ENCODE data around the gene PCNX1. TPM values are rescaled to one million over a fixed set of nuclear protein-coding genes. Genes with fewer than 3 reads are reported as not detected.
"Not testable (repeated sequence)": the region's sequence is repeated elsewhere in the genome, so short reads cannot be mapped to it uniquely, and the experiment has no call there.

PCNX1 gene
- polyA plus RNA-seq, 1 donor = 43.9 TPM

- Histone ChIP-seq H3K27me3 (ENCODE audit: control insufficient read depth, insufficient read depth, low read length) (no peaks in the 10 kb centered on the region), H3K4me1 (ENCODE audit: control insufficient read depth, insufficient read depth, low read length) (peaks cover 14% of the 10 kb centered on the region), H3K27ac (ENCODE audit: low read length) (peak overlapping the region; percentile 93), H3K9me3 (ENCODE audit: control insufficient read depth, low read depth, low read length) (no peaks in the 10 kb centered on the region), H3K36me3 (ENCODE audit: control insufficient read depth, insufficient read depth, low read length) (no peaks in the 10 kb centered on the region), H3K4me3 (ENCODE audit: low read length) (no peak overlapping the region)
- 30% methylated on average over 1 of the region's 3 CpGs for WGBS (ENCODE audit: insufficient coverage, low lambda C conversion rate)
- no peak for DNase-seq
These were observed 27.9 kb downstream of the PCNX1 start for GRCh38 chr14:70935135-70935534.

GRCh38 chr14:70939693-70940092 lies 32.4 kb downstream of the PCNX1 start:
- Histone ChIP-seq H3K36me3 (ENCODE audit: control insufficient read depth, insufficient read depth, low read length) (peaks cover 12% of the 10 kb centered on the region), H3K9me3 (ENCODE audit: control insufficient read depth, low read depth, low read length) (peaks cover 15% of the 10 kb centered on the region)
- not testable (repeated sequence) for H3K27me3 ChIP-seq (ENCODE audit: control insufficient read depth, insufficient read depth, low read length); H3K4me3 ChIP-seq (ENCODE audit: low read length); H3K27ac ChIP-seq (ENCODE audit: low read length); H3K4me1 ChIP-seq (ENCODE audit: control insufficient read depth, insufficient read depth, low read length); DNase-seq
- no CpG with 5 or more reads among the region's 4 CpGs for WGBS (ENCODE audit: insufficient coverage, low lambda C conversion rate)

DNA sequence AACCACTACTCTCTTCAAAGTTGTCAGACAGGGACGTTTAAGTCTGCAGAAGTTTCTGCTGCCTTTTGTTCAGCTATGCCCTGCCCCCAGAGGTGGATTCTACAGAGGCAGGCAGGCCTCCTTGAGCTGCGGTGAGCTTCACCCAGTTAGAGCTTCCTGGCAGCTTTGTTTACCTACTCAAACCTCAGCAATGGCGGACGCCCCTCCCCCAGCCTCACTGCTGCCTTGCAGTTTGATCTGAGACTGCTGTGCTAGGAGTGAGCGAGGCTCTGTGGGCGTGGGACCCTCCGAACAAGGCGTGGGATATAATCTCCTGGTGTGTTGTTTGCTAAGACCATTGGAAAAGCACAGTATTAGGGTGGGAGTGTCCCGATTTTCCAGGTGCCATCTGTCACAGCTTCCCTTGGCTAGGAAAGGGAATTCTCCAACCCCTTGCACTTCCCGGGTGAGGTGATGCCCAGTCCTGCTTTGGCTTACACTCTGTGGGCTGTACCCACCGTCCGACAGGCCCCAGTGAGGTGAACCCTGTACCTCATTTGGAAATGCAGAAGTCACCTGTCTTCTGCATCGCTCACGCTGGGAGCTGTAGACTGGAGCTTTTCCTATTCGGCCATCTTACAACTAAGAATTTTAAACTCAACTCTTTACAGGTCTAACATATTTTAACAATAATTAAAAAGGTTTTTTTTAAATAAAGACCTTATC lies 34.5 kb downstream of the PCNX1 start:
- WGBS (ENCODE audit: insufficient coverage, low lambda C conversion rate) = 96% methylated on average over 3 of the region's 15 CpGs

GRCh38 chr14:70942342-70942706 lies 35.1 kb downstream of the PCNX1 start:
- no peaks in the 10 kb centered on the region for H3K4me1 ChIP-seq (ENCODE audit: control insufficient read depth, insufficient read depth, low read length)
- H3K4me3 ChIP-seq (ENCODE audit: low read length) = no peak overlapping the region
- no peak overlapping the region for H3K27ac ChIP-seq (ENCODE audit: low read length)
- no peaks in the 10 kb centered on the region for H3K27me3 ChIP-seq (ENCODE audit: control insufficient read depth, insufficient read depth, low read length)
- peaks cover 17% of the 10 kb centered on the region for H3K36me3 ChIP-seq (ENCODE audit: control insufficient read depth, insufficient read depth, low read length)
- H3K9me3 ChIP-seq (ENCODE audit: control insufficient read depth, low read depth, low read length) = peaks cover 19% of the 10 kb centered on the region
- no peak for DNase-seq

More for the DNA sequence above, 34.5 kb downstream of the PCNX1 start:
- Histone ChIP-seq H3K36me3 (ENCODE audit: control insufficient read depth, insufficient read depth, low read length) (peaks cover 12% of the 10 kb centered on the region), H3K9me3 (ENCODE audit: control insufficient read depth, low read depth, low read length) (peaks cover 19% of the 10 kb centered on the region)
- H3K4me1 ChIP-seq (ENCODE audit: control insufficient read depth, insufficient read depth, low read length); DNase-seq; H3K27ac ChIP-seq (ENCODE audit: low read length); H3K4me3 ChIP-seq (ENCODE audit: low read length); H3K27me3 ChIP-seq (ENCODE audit: control insufficient read depth, insufficient read depth, low read length): not testable (repeated sequence)

DNA sequence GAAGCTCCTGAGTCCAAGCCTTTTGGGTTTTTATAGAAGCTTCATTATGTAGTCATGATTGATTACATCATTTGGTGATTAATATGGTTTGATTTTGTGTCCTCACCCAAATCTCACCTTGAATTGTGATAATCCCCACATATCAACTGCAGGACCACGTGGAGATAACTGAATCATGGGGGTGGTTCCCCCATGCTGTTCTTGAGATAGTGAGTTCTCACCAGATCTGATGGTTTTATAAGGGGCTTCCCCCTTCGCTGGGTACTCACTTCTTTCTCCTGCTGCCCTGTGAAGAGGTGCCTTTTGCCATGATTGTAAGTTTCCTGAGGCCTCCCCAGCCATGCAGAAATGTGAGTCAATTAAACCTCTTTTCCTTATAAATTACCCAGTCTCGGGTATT lies 35.5 kb downstream of the PCNX1 start:
- peaks cover 21% of the 10 kb centered on the region for H3K36me3 ChIP-seq (ENCODE audit: control insufficient read depth, insufficient read depth, low read length)
- H3K9me3 ChIP-seq (ENCODE audit: control insufficient read depth, low read depth, low read length) = peaks cover 19% of the 10 kb centered on the region
- not testable (repeated sequence) for H3K27ac ChIP-seq (ENCODE audit: low read length); DNase-seq; H3K4me3 ChIP-seq (ENCODE audit: low read length); H3K4me1 ChIP-seq (ENCODE audit: control insufficient read depth, insufficient read depth, low read length); H3K27me3 ChIP-seq (ENCODE audit: control insufficient read depth, insufficient read depth, low read length)
- WGBS (ENCODE audit: insufficient coverage, low lambda C conversion rate) = no CpG with 5 or more reads among the region's 3 CpGs

- H3K27ac ChIP-seq (ENCODE audit: low read length) = no peak overlapping the region
- no peaks in the 10 kb centered on the region for H3K4me1 ChIP-seq (ENCODE audit: control insufficient read depth, insufficient read depth, low read length)
- DNase-seq = peak in 1 of 2 donors; percentile 11
- no peak overlapping the region for H3K4me3 ChIP-seq (ENCODE audit: low read length)
- H3K36me3 ChIP-seq (ENCODE audit: control insufficient read depth, insufficient read depth, low read length) = peaks cover 24% of the 10 kb centered on the region
- peaks cover 27% of the 10 kb centered on the region for H3K9me3 ChIP-seq (ENCODE audit: control insufficient read depth, low read depth, low read length)
- no CpG with 5 or more reads among the region's 1 CpG for WGBS (ENCODE audit: insufficient coverage, low lambda C conversion rate)
- no peaks in the 10 kb centered on the region for H3K27me3 ChIP-seq (ENCODE audit: control insufficient read depth, insufficient read depth, low read length)
These were observed 36.6 kb downstream of the PCNX1 start for GRCh38 chr14:70943838-70944237.

DNA sequence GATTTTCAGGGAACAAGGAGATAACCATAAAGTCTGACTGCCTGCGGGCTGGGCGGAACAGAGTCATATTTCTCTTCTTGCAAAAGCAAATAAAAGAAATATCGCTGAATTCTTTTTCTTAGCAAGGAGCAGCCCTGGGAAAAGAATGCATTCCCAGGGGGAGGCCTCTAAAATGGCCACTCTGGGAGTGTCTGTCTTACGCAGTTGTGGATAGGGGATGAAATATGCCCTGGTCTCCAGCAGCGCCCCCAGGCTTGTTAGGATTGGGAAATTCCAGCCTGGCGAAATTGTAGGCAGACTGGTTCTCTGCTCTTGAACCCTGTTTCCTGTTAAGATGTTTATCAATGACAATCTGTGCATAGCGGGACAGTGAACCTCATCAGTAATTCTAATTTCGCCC lies 40.5 kb downstream of the PCNX1 start:
- no peak overlapping the region for H3K27ac ChIP-seq (ENCODE audit: low read length)
- peaks cover 29% of the 10 kb centered on the region for H3K36me3 ChIP-seq (ENCODE audit: control insufficient read depth, insufficient read depth, low read length)
- no peaks in the 10 kb centered on the region for H3K27me3 ChIP-seq (ENCODE audit: control insufficient read depth, insufficient read depth, low read length)
- H3K4me3 ChIP-seq (ENCODE audit: low read length) = no peak overlapping the region
- no peak for DNase-seq
- peaks cover 30% of the 10 kb centered on the region for H3K9me3 ChIP-seq (ENCODE audit: control insufficient read depth, low read depth, low read length)
- H3K4me1 ChIP-seq (ENCODE audit: control insufficient read depth, insufficient read depth, low read length) = no peaks in the 10 kb centered on the region
- no CpG with 5 or more reads among the region's 8 CpGs for WGBS (ENCODE audit: insufficient coverage, low lambda C conversion rate)

GRCh38 chr14:70952485-70952884 lies 45.2 kb downstream of the PCNX1 start:
- Histone ChIP-seq H3K9me3 (ENCODE audit: control insufficient read depth, low read depth, low read length) (peaks cover 14% of the 10 kb centered on the region), H3K4me3 (ENCODE audit: low read length) (no peak overlapping the region), H3K36me3 (ENCODE audit: control insufficient read depth, insufficient read depth, low read length) (peaks cover 19% of the 10 kb centered on the region), H3K4me1 (ENCODE audit: control insufficient read depth, insufficient read depth, low read length) (no peaks in the 10 kb centered on the region), H3K27ac (ENCODE audit: low read length) (no peak overlapping the region), H3K27me3 (ENCODE audit: control insufficient read depth, insufficient read depth, low read length) (no peaks in the 10 kb centered on the region)
- WGBS (ENCODE audit: insufficient coverage, low lambda C conversion rate) = 93% methylated on average over 2 of the region's 3 CpGs
- DNase-seq = no peak

GRCh38 chr14:70954068-70954467 lies 46.8 kb downstream of the PCNX1 start:
- no peak for DNase-seq
- no peaks in the 10 kb centered on the region for H3K4me1 ChIP-seq (ENCODE audit: control insufficient read depth, insufficient read depth, low read length)
- WGBS (ENCODE audit: insufficient coverage, low lambda C conversion rate) = no CpG with 5 or more reads among the region's 1 CpG
- peaks cover 13% of the 10 kb centered on the region for H3K36me3 ChIP-seq (ENCODE audit: control insufficient read depth, insufficient read depth, low read length)
- H3K9me3 ChIP-seq (ENCODE audit: control insufficient read depth, low read depth, low read length) = peaks cover 5% of the 10 kb centered on the region
- no peak overlapping the region for H3K27ac ChIP-seq (ENCODE audit: low read length)
- H3K27me3 ChIP-seq (ENCODE audit: control insufficient read depth, insufficient read depth, low read length) = no peaks in the 10 kb centered on the region
- no peak overlapping the region for H3K4me3 ChIP-seq (ENCODE audit: low read length)

DNA sequence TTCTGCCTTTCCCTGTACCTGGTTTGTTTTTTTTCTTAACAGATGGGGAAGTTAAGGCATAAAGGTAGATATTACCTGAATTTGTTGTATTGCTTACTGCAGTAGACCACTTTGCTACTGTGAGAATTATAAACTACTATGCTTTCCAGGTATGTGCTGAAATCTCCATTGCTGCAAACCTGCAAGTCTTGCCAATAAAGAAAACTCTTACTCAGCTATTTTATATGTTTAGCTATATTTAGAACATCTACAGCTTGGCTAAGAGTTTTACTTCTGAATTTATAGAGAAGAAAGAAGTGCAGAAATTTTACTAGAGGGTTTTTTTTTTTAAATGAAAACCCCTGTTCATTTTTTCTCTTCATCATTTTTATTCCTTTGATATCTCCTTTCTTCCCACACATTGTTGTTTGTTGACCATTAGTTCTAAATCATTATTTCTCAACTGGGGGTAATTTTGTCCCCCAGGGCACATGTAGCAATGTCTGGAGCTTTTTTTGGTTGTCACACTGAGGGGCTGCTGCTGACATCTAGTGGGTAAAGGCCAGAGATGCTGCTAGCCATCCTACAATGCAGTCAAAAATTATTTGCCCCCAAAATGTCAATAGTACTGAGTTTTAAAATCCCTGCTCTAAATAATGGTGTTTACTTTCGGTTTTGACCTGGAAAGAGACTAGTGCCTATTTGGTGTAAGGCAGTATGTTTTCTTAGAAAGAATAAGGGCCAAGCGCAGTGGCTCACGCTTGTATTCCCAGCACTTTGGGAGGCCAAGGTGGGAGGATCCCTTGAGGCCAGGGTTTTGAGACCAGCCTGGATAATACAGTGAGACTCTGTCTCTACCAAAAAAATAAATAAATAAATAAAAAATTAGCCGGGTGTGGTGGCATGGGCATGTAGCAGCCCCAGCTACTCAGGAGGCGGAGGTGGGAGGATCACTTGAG lies 48.6 kb downstream of the PCNX1 start:
- Histone ChIP-seq H3K27me3 (ENCODE audit: control insufficient read depth, insufficient read depth, low read length) (no peaks in the 10 kb centered on the region), H3K4me1 (ENCODE audit: control insufficient read depth, insufficient read depth, low read length) (no peaks in the 10 kb centered on the region), H3K36me3 (ENCODE audit: control insufficient read depth, insufficient read depth, low read length) (peaks cover 6% of the 10 kb centered on the region), H3K4me3 (ENCODE audit: low read length) (no peak overlapping the region), H3K27ac (ENCODE audit: low read length) (no peak overlapping the region), H3K9me3 (ENCODE audit: control insufficient read depth, low read depth, low read length) (peaks cover 5% of the 10 kb centered on the region)
- DNase-seq = no peak
- no CpG with 5 or more reads among the region's 5 CpGs for WGBS (ENCODE audit: insufficient coverage, low lambda C conversion rate)

Data from large intestine (tissue), 3 donors.